RWPE2 (cell line): Measurements from ENCODE around the gene TMEM266.

Source experiments
- ATAC-seq: fragments of 200-7000 bp; cut with Tn5 transposase; 3 replicates; pipeline ENCODE4 v1.9.1; 2021; ENCODE audit warnings: low read depth
- DNase-seq: peaks from one replicate; pipeline ENCODE4 v3.0.0-alpha.2; 2020; ENCODE audit warnings: low spot score
- H3K27ac ChIP-seq: fragments of 450-650 bp; 2 replicates; pipeline ENCODE4 v1.5.1; 2017; ENCODE audit warnings: mild to moderate bottlenecking; ENCODE audit not compliant: poor library complexity, severe bottlenecking
- H3K27me3 ChIP-seq: fragments of 250-450 bp; sonication (Bioruptor Pico); 2 replicates; pipeline ENCODE4 v1.5.1; 2021; ENCODE audit warnings: mild to moderate bottlenecking, moderate library complexity; ENCODE audit not compliant: insufficient read depth, poor library complexity, severe bottlenecking
- H3K36me3 ChIP-seq: fragments of 250-450 bp; sonication (Bioruptor Pico); 2 replicates; pipeline ENCODE4 v1.5.1; 2020; ENCODE audit warnings: low read depth, mild to moderate bottlenecking, moderate library complexity
- H3K4me1 ChIP-seq: fragments of 250-450 bp; sonication (Bioruptor Pico); 2 replicates; pipeline ENCODE4 v1.5.1; 2021; ENCODE audit warnings: mild to moderate bottlenecking, moderate library complexity; ENCODE audit not compliant: insufficient read depth, poor library complexity, severe bottlenecking
- H3K4me3 ChIP-seq: fragments of 250-450 bp; sonication (Bioruptor Pico); 2 replicates; pipeline ENCODE4 v1.5.1; 2021; ENCODE audit warnings: mild to moderate bottlenecking, moderate library complexity; ENCODE audit not compliant: severe bottlenecking
- H3K9me3 ChIP-seq: fragments of 250-450 bp; sonication (Bioruptor Pico); 2 replicates; pipeline ENCODE4 v1.5.1; 2021; ENCODE audit warnings: mild to moderate bottlenecking, moderate library complexity; ENCODE audit not compliant: severe bottlenecking
- TF ChIP-seq, protein P1 (sequence below): fragments of 450-650 bp; IDR thresholded peaks from one replicate; pipeline ENCODE4 v1.5.1; 2017; ENCODE audit warnings: mild to moderate bottlenecking, moderate library complexity; ENCODE audit not compliant: poor library complexity, severe bottlenecking

Gene TMEM266

DNA sequence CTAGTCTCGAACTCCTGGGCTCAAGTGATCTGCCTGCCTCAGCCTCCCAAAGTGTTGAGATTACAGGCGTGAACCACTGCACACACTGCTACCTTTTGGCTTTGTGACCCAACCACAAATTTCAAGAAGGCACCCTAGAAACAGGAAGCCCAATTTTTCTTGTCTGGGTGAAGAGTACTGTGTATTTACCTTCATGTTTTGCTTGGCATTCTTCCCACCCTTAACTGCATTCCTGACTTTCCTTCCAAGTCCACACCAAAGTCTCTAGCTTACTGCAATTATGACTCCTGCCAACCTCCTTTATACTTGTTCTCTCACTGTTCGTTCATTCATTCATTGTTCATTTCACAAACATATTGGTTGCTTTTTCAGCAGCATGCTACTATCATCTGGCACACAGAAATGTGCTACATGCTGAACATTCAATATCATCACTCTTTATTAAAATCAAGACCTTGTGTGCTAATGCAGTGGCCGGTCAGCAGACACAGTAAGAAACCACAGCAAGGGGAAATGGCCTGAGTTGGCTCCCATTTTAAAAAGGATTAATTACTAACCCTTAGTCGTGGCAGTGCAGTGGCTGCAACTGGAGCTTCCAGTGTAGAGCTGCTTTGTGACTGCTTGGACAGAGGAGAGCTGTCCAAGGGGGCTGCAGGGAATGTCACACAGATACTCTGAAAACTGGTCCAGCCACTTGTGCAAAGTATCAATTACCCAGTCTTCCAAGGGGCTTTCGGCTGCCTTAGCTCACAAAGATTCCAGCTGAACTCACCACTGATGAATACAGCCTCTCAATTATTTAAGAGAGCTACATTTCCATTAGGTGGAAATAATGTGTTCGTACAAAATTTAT is 157.5 kb downstream of the TMEM266 start:
- ATAC-seq (peak; percentile 93), DNase-seq (no peak)
- TF ChIP-seq, protein P1, sequence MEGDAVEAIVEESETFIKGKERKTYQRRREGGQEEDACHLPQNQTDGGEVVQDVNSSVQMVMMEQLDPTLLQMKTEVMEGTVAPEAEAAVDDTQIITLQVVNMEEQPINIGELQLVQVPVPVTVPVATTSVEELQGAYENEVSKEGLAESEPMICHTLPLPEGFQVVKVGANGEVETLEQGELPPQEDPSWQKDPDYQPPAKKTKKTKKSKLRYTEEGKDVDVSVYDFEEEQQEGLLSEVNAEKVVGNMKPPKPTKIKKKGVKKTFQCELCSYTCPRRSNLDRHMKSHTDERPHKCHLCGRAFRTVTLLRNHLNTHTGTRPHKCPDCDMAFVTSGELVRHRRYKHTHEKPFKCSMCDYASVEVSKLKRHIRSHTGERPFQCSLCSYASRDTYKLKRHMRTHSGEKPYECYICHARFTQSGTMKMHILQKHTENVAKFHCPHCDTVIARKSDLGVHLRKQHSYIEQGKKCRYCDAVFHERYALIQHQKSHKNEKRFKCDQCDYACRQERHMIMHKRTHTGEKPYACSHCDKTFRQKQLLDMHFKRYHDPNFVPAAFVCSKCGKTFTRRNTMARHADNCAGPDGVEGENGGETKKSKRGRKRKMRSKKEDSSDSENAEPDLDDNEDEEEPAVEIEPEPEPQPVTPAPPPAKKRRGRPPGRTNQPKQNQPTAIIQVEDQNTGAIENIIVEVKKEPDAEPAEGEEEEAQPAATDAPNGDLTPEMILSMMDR = no peak
- H3K4me1 ChIP-seq = peaks cover 18% of the 10 kb centered on the region
- peaks cover 48% of the 10 kb centered on the region for H3K36me3 ChIP-seq
- H3K4me3 ChIP-seq = no peak overlapping the region
- H3K27me3 ChIP-seq = no peaks in the 10 kb centered on the region
- peak overlapping the region; percentile 50 for H3K27ac ChIP-seq
- no peaks in the 10 kb centered on the region for H3K9me3 ChIP-seq

DNA sequence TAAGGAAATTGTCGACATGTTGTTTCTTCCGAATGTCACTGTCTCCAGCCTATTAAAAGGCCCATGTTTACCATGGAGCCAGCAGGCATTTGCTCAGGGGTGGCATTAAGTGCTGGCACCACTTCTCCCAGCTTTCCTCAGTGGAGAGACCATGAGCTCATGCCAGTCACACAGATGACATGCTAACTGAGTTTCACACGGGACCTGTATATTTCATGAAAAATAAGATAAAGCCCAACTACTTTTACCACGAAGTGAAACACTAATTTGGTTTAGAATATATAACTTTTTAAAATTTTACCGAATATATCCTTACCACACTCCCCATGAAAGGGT is 158.1 kb downstream of the TMEM266 start:
- Histone ChIP-seq H3K27ac (peak overlapping the region; percentile 50), H3K4me1 (peaks cover 18% of the 10 kb centered on the region), H3K36me3 (peaks cover 46% of the 10 kb centered on the region), H3K4me3 (no peak overlapping the region), H3K27me3 (no peaks in the 10 kb centered on the region), H3K9me3 (no peaks in the 10 kb centered on the region)
- DNase-seq (no peak), ATAC-seq (no peak)
- TF ChIP-seq, protein P1 = no peak

GRCh38 chr15:76221085-76221767 is 161.4 kb downstream of the TMEM266 start:
- Histone ChIP-seq H3K9me3 (no peaks in the 10 kb centered on the region), H3K36me3 (peaks cover 29% of the 10 kb centered on the region), H3K4me3 (no peak overlapping the region), H3K4me1 (peaks cover 18% of the 10 kb centered on the region), H3K27me3 (no peaks in the 10 kb centered on the region), H3K27ac (no peak overlapping the region)
- TF ChIP-seq, protein P1 = no peak
- no peak for DNase-seq
- ATAC-seq = no peak

- peaks cover 14% of the 10 kb centered on the region for H3K4me1 ChIP-seq
- no peak overlapping the region for H3K4me3 ChIP-seq
- no peak overlapping the region for H3K27ac ChIP-seq
- H3K27me3 ChIP-seq = no peaks in the 10 kb centered on the region
- peaks cover 32% of the 10 kb centered on the region for H3K36me3 ChIP-seq
- ATAC-seq = no peak
- TF ChIP-seq, protein P1 = no peak
- no peaks in the 10 kb centered on the region for H3K9me3 ChIP-seq
- DNase-seq = no peak
These were observed 162.4 kb downstream of the TMEM266 start for GRCh38 chr15:76222159-76222558.
